VCaP (cell line): ENCODE data around the gene PSMG1.

Experiments used
- H3K27ac ChIP-seq: fragments of 450-650 bp; 2 replicates; pipeline ENCODE4 v1.5.1; 2017
- TF ChIP-seq, protein P1 (sequence below): fragments of 450-650 bp; conservative IDR thresholded peaks from 2 replicates; pipeline ENCODE4 v1.5.1; 2017; ENCODE audit warnings: mild to moderate bottlenecking, moderate library complexity

PSMG1 gene

GRCh38 chr21:39153373-39153772, 29.9 kb downstream of the PSMG1 start:
- H3K27ac ChIP-seq: no peak overlapping the region
- TF ChIP-seq, protein P1, sequence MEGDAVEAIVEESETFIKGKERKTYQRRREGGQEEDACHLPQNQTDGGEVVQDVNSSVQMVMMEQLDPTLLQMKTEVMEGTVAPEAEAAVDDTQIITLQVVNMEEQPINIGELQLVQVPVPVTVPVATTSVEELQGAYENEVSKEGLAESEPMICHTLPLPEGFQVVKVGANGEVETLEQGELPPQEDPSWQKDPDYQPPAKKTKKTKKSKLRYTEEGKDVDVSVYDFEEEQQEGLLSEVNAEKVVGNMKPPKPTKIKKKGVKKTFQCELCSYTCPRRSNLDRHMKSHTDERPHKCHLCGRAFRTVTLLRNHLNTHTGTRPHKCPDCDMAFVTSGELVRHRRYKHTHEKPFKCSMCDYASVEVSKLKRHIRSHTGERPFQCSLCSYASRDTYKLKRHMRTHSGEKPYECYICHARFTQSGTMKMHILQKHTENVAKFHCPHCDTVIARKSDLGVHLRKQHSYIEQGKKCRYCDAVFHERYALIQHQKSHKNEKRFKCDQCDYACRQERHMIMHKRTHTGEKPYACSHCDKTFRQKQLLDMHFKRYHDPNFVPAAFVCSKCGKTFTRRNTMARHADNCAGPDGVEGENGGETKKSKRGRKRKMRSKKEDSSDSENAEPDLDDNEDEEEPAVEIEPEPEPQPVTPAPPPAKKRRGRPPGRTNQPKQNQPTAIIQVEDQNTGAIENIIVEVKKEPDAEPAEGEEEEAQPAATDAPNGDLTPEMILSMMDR: peak; percentile 76

- H3K27ac ChIP-seq: no peak overlapping the region
- TF ChIP-seq, protein P1: no peak
Observed at GRCh38 chr21:39152271-39152670, 31.0 kb downstream of the PSMG1 start.

DNA sequence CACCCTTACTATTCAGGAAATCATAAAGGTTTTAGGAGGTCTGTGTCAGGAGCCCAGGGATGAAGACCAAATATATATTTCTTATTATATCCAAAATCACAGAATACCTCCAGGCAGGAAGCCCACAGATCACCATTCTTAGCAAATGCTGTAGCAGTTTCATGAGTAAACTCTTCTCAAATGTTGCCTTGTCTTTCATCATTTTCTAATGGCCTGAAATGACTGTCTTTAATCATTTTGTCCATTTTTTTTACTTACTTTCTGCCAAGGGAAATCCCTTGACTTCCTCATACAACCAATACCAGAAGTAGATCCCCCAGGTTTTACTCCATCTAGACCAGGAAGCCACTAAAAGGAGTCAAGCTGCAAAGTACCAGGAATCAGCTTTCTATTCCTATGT, 32.4 kb downstream of the PSMG1 start:
- H3K27ac ChIP-seq: no peak overlapping the region
- TF ChIP-seq, protein P1: no peak

DNA sequence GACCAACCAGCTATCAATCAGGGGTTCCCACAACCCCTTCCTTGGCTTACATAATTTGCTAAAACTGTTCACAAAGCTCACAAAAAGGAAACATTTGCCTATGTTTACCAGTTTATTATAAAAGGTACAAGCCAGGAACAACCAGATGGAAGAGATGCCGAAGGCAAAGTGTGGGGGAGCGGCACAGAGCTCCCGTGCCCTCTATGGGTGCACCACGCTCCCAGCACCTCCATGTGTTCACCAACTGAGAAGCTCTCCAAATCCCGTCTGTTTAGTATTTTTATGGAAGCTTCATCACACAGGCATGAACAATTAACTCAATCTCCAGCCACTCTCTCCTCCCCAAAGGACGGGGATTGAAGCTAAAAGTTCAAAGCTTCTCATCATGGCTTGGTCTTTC, 32.9 kb downstream of the PSMG1 start:
- no peak overlapping the region for H3K27ac ChIP-seq
- TF ChIP-seq, protein P1: no peak

DNA sequence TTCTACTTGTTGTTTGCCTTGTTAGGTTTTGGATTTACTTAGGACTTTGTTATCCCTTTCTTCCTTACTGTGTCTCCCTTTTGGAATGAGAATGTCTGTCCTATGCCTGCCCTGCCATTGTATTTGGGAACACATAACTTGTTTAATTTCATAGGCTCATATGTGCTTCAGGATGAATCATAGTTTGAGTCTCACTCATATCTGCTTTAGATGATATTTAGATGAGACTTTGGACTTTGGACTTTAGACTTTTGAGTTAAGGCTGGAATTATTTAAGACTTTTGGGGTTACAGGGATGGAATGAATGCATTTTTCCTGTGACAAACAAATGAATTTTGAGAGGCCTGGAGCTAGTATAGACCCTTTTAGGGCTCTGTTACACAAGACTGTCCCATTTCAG, 33.4 kb downstream of the PSMG1 start:
- TF ChIP-seq, protein P1: no peak
- H3K27ac ChIP-seq: no peak overlapping the region

GRCh38 chr21:39148975-39149374, 34.3 kb downstream of the PSMG1 start:
- no peak overlapping the region for H3K27ac ChIP-seq
- TF ChIP-seq, protein P1: no peak

DNA sequence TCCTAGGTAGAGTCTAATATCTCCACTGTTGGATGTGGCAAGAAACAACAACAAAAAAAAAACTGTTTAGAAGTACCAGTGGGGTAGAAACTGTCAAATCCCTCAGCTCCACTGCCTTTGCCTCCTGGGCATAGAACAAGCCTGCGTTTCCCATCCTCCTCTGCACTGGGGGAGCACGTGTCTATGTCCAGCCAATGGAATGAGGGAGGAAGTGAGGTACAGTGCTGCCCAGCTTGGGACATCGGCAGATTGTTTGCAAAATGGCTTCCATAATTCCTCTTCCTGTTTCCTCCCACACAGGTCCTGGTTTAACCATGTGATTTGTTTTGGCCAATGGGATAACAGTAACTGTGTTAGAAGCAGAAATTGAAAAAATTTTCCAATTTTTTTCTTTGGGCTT, 39.1 kb downstream of the PSMG1 start:
- no peak overlapping the region for H3K27ac ChIP-seq
- TF ChIP-seq, protein P1: no peak

GRCh38 chr21:39142972-39143371, 40.3 kb downstream of the PSMG1 start:
- H3K27ac ChIP-seq: no peak overlapping the region
- TF ChIP-seq, protein P1: no peak
